SIG-M5 treated with dmso at 0.1 percent for 504 hours (cell line): ENCODE measurements around the gene MVB12A.

Experiments used
- DNase-seq: peaks from one replicate; lab custom pipeline; 2025; ENCODE audit not compliant: unreplicated experiment; lab: John Stamatoyannopoulos, UW

The MVB12A gene

DNA sequence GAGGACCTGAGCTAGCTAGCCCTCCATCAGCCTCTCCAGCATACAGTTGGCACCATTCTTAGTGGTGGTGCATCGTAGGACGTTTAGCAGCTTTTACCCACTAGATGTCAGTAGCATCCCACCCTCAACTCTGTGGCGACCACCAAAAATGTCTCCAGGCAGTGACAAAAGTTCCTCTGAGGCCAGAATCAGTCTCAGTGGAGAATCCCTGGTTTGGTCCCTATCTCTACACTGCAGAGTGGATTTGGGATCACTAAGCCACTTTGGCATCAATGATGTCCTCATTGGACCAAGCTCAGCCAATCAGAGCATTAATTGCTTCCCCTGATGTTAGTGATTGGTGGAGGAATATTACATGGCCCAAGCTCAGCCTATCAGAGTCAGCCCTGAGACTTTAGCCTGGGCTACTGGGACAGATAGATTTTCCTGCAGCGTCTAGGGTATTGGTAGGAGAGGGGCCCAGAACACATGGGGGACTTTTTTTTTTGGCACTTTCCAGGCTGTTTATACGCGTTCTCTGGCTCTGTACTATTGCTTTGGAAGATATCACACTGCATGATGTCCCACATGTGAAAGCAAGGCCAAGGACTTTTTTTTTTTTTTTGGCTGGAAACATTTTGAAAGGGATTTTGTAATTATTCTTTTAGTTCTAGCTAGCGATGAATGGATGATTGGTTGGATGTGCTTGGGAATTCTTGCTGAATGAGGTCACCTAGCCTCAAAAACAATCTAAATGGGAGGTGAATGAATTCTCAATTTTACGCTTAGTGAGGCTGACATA, 21.6 kb downstream of the MVB12A start:
- peak; percentile 21 for DNase-seq

DNA sequence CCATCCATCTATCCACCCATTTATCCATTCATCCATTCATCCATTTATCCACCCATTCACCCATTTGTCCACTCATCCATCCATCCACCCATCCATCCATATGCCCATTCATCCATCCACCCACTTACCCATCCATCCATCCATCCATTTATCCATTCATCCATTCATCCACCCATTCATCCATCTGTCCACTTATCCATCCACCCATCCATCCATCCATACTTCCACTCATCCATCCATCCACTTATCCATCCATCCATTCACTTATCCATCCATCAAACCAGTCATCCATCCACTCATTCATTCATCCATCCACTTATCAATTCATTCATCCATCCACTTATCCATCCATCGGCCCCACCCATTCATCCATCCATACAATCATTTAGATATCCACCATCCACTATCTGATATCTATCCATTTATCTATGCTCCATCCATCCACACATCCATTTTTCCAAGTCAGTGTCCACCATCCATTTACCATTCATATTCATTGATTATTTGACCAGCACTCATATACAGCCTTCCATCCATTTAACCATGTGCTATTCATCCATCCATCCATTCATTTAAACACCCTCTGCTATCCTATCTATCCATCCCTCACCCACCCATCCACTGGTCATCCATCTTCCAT, 25.8 kb downstream of the MVB12A start:
- DNase-seq: no peak

DNA sequence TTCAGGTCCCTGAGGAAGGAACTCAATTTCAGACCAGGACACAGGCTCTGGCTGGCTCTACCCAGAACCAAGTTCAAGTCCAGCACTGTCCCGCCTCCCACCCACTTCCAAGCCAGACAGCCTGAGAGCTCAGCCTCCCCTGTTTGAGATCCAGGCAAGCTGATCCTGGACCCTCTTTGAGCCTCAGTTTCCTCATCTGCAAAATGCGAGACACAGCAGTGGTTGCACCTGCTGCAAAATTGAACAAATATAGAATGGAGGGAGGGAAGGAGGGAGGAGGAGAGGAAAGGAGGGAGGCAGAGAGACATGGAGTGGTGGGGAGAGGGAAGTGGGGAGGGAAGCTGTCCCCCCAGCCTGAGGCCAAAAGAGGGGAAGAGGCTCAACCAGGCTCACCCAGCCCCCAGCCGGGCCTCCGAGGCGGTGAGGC, 27.9 kb downstream of the MVB12A start:
- DNase-seq: no peak

DNA sequence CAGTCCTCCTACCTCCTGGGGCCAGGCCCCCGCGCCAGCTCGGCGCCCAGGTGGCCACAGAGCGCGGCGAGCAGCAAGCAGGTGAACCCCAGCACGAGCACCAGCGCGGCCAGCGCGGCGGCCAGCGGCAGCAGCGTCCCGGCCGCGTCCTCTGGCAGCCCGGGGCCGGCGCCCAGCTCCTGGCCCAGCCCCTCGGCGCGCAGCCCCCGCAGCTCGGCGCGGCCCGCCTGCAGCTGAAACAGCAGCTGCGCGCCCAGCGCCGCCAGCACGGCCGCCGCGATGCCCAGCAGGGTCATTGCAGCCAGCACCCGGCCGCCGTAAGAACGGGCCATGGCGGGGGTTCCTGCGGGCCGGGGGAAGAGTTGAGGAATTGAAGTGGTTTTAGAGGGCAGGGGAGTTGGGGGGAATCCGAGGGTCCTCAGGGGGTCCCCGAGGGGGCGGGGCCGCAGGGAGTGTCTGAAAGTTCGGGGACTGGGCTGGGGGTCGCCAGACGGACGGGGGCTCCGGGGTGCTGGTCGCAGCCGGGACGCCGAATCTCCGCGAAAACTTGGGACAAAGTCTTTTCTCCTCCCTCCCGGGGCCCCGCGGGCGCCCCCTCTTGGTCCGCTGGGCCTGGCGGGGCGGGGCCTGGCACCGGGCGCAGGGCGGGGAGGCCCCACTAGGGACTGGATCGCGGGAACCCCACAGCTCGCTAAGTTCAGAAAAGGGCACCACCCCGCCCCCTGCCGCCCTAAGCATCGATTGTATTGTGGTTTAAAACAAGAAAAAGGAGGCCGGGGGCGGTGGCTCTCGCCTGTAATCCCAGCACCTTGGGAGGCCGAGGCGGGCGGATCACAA, 28.5 kb downstream of the MVB12A start, which contains the start of gene TMEM221:
TSS of gene TMEM221 (minus strand) at position 538 of the 837 bp plus-strand sequence. CDS start at position 332, 206 bp downstream.
- DNase-seq: peak; percentile 6

DNA sequence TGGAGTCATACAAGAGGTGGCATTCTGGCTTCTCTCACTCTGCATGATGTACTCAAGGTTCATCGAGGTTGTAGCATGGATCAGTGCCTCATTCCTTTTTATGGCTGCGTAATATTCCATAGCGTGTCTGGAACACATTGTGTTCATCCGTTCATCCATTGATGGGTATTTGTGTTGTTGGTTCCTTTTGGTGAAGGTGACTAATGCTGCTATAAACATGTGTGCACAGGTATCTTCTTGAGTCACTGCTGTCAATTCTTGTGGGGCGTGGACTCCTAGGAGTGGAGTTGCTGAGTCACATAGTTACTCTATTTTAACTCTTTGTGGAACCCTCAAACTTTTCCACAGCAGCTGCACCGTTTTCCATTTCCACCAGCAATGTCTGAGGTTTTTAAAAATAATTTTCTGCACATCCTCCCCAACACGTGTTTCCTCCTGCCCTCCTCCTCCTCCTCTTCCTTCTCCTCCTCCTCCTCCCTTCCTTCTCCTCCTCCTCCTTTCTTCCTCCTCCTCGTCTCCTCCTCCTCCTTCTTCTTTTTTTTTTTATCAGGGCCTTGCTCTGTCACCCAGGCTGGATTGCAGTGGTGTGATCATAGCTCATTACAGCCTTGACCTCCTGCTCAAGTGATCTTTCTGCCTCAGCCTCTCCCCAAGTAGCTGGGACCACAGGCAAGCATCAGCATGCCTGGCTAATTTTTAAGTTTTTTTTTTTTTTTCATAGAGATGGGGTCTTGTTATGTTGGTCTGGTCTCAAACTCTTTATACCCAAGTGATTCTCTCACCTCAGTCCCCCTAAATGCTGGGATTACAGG, 30.6 kb downstream of the MVB12A start:
- DNase-seq: peak; percentile 50

DNA sequence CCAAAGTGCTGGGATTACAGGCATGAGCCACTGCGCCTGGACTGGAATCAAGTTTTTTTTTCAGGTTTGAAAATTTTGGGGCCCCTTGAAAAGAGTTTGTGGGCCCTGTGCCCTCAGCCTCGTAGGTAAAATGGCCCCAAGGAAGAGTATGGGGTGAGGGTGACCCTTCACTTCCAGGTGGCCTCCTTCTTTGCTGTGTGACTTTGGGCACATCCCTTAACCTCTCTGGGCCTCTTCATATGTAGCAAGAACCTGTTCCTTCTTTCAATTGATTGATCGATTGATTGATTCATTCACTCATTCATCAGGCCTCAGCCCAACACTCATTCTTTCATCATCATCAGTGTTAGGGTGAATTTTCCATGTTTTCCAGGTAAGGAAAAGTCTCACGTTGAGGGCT, 32.0 kb downstream of the MVB12A start:
- DNase-seq: no peak

DNA sequence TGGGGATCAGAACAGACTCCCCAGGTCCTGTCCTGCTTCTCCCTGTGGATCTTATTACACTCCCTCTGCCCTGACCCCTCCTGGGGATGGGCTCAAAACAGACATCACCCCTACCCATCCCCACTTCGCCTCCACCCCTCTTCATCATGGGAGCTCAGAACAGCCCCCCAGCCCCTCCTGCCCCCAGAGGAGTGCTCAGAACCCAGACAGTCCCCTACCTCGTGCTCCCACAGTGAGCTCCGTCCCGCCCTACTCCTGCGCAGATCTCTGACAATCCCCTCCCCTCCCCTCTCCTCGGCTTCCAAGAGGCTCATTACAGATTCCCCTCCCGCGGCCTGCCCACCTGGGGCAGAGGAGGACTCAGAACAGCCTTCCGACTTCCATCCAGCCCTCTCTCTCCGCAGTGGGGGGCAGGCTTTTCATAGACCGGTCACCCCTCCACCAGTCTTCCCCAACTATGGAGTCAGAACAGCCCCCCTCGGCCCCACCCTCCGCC, 34.8 kb downstream of the MVB12A start:
- DNase-seq: no peak

DNA sequence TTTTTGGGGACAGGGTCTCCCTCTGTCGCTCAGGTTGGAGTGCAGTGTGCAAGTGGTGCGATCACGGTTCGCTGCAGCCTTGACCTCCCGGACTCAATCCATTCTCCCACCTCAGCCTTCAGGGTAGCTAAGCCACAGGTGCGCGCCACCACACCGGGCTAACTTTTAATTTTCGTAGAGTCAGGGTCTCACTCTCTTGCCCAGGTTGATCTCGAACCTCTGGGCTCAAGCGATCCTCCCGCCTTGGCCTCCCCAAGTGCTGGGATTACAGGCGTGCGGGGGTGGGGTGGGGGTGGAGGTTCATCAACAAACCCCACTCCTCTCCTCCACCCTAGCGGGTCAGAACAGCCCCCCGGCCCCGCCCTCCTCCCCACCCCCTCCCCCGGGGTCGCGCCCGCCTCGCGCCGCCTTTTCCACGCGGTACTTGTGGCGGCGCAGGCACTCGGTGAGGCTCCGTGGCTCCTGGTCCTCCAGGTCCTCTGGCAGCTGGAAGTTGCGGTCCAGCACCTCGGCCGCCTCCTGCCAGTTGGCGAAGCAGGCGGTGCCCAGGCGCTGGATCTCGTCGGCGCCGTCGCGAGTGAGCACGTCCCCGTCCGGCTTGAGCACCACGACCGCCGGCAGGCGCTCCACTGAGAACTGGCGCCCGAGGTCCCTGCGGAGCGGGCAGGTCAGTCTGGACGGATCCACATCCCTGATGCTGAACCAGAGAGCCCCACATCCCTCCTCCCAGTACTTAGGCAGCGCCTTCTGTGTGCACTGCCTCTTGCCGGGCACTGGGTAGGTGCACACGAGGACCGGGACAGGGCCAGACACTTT, 35.7 kb downstream of the MVB12A start:
- no peak for DNase-seq

DNA sequence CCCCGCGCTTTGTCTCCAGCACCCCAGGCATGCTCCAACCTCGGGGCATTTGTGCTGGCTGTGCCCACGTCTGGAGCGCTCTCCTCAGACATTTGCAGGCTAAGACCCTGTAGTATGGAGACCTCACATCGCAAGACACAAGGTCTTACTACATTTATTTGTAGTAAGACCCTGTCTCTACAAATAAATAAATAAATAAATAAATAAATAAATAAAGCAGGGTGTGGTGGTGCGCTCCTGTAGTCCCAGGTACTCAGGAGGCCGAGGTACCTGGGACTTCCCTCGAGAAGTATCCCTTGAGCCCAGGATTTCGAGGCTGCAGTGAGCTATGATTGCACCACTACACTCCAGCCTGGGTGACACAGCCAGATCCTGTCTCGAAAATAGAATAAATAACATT, 36.3 kb downstream of the MVB12A start:
- DNase-seq: no peak

DNA sequence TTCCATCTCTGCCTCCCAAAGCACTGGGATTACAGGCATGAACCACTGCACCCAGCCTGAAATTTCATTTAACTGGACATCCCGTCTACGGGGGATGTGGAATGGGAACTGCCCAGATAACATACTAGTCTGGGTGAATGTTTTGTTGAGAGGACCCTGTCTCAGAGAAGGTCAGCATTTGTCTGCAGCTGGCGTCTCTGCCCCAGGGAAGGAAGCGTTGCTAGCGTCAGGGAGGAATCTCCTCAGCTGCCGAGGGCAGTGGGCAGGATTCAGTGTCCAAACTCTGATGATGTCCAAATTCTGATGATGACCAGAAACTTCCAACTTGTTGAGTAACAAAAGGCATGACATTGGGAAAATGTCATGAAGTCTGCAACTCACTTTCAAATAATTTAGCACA, 37.8 kb downstream of the MVB12A start:
- DNase-seq: no peak

DNA sequence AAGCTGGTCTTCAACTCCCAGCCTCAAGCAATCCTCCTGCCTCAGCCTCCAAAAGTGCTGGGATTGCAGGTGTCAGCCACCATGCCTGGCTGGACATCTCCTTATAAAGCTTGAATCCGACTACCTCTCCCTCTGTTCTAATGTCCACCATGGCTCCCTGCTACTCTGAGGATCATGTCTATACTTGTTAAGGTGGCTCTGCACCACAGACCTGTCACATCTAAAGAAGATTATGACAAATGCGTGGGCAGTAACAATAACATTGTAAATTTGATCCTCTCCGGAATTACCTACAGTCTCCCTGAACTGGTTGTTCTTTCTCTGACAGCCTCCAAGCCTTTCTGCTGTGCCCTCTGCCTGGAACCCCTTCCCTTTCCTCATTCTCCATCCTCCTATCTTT, 39.1 kb downstream of the MVB12A start:
- no peak for DNase-seq

DNA sequence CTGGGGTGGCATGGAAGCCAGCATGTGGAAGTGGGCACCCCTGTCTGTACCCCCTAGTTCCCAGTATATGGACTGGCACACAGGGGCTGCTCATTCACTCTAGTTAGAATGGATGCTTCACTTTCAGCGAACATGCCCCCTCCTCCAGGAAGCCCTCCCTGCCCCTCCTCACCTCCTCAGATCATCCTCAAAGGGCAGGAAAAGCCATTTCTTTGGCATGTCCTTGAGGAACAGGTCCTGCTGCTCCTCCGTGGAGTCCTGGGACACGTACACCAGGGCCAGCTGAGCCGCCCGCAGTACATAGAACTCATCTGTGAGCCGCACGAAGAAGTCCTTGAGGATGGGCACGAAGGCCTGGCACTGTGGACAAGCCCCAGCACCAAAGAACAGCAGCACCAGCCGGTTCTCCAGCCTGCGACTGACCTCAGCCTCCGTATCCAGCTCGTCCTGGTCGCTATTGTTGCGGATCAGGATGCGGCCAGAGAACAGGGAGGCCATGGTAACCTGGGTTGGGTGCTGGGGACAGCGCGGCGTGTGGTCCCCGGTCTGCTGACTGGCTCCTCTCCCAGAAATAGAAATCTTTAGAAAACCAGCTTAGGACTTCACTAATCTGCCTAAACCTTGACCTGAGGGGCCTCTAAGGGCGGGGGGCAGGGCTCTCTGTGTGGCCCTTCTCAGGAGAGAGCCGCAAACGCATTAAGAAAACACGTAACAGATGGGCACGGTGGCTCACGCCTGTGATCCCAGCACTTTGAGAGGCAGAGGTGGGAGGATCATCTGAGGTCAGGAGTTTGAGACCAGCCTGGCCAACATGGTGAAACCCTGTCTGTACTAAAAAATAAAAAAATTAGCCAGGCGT, 40.8 kb downstream of the MVB12A start, which contains the start of gene NXNL1:
TSS of gene NXNL1 (minus strand) at position 555 of the 859 bp plus-strand sequence. CDS start at position 498, 57 bp downstream.
- no peak for DNase-seq

DNA sequence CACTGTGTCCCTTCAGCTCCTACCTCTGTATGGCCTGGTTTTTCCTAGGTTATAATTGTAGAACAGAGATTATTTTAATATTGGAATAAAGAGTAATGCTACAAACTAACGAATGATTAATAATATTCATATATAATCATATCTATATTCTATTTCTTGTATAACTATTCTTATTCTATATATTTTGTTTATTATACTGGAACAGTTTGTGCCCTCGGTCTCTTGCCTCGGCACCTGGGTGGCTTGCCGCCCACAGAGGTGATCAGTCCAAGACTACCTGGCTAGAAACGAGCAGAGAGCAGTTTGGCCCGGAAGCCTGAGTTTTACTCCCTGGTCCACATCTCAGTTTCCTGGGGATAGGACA, 46.6 kb downstream of the MVB12A start:
- DNase-seq: no peak

DNA sequence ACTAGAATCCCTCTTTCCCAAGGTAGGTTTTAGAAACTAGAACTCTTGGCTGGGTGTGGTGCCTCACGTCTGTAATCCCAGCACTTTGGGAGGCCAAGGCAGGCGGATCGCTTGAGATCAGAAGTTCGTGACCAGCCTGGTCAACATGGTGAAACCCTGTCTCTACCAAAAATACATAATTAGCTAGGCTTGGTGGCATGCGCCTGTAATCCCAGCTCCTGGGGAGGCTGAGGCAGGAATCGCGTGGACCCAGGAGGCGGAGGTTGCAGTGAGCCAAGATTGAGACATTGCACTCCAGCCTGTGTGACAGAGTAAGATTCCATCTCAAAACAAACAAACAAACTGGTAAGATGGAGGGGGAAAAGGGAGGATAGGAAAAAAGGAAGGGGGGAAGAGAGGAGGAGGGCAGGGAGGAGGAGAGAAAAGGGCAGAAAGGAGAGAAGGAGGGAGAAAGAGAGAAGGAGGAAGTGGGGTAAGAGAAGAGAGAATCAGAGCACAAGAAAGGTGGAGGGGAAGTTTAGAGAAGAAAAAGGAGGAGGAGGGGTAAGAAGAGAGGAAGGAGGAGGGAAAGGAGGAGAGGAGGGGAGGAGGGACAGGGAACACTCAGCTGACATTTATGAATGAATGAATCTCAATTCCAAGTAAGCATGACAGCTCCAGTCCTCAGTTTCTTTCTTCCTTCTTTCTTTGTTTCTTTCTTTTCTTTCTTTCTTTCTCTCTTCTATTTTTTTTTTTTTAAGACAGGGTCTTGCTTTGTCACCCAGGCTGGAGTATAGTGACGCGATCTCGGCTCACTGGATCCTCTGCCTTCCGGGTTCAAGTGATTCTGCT, 47.8 kb downstream of the MVB12A start:
- DNase-seq: no peak

DNA sequence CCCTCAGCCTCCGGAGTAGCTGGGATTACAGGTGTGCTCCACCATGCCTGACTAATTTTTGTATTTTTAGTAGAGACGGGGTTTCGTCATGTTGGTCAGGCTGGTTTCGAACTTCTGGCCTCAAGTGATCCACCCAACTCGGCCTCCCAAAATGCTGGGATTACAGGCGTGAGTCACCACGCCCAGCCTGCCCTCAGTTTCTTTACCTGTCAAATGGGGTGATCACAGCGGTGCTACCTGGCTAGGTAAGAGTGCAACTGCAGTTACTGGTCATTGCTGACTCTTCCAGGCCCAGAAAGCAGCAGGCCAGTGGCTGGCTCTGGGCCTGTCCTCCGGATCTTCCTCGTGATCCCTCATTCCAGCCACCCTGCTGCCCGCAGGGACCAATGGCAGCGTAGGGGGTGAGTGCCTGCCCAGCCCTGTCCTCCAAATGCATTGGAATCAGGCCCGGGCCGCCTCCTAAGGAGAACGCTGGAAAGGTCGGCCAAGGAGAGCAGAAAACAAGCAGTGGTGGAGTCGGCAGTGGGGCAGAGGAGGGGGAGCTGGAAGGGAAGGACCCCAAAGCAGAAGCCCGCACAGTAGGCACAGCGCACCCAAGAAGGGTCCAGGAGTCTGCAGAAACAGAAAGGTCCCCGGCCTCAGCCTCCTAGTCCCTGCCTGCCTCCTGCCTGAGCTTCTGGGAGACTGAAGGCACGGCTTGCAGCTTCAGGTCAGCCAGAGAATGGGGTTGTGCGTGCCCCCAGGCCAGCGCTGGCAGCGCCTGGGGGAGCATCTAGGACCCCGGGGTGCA, 48.6 kb downstream of the MVB12A start:
- no peak for DNase-seq

DNA sequence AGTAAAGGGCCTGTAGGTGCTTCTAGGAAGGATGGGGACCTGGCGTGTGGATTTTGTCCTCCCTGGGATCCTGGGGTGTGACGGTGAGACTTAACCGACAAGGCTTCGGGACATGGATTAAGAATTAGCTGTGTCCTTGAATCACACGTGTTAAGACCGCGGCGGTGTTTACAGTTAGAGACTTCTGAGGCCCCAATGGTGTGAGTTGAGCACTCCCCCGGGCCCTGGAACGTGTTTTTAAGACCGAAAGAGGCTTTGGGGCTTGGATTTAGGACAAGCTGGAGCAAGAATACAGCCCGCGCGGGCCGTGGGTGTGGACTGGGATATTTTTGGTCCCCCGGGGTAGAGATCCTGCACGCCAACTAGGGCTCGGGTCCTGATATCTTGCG, 49.2 kb downstream of the MVB12A start:
- DNase-seq: no peak

DNA sequence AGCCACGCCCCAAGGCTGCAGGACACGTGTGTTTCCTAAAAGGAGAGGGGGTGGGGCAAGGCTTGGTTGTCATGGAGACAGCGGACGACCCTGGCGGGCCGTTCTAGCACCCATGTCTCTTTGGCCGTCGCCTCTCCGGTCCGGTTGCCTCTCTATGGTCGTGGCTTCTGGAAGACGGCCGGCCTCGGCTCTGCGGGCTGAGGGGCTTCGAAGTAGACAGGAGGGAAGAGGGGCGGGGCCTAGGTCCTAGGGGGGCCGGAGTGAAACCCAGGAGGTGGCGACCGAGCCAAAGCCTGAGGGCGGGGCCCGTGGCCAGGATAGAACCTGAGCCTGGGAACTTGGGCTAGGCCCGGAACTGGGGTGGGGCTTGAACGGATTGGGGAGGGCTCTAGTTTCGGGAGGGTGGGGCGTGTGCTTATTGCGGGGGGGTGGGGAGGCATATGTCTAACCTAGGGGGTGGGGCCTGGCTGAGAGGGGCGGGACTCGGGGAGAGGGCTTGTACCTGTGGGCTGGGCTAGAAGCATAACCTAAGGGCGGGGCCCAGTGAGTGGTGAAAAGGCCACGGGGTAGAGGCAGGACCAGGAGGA, 49.7 kb downstream of the MVB12A start:
- peak; percentile 90 for DNase-seq
